ENCODE data around the gene CRAMP1. TPM values are rescaled to one million over a fixed set of nuclear protein-coding genes. Genes with fewer than 3 reads are reported as not detected.
"Not testable (repeated sequence)": the region's sequence is repeated elsewhere in the genome, so short reads cannot be mapped to it uniquely, and the experiment has no call there.

Gene CRAMP1
- total and polyA plus RNA-seq, 10 donors, result 3.0 to 32.4 (median 17.2) TPM

- Histone ChIP-seq H3K9me3 (no peaks in the 10 kb centered on the region), H3K4me1 (no peaks in the 10 kb centered on the region), H3K36me3 (peaks cover 0 to 37% (median 1%) of the 10 kb centered on the region in 6 donors), H3K27me3 (replicated peaks in 1 of 7) (no peaks in the 10 kb centered on the region), H3K27ac (no peak overlapping the region), H3K4me3 (no peak overlapping the region)
- no peak for TF ChIP-seq POLR2A (IDR thresholded peaks at IDR 0.05)
- TF ChIP-seq POLR2AphosphoS5 (IDR thresholded peaks at IDR 0.05), result no peak
- no peak for TF ChIP-seq CTCF (IDR thresholded peaks at IDR 0.05 in 8 of 11, conservative IDR thresholded peaks at IDR 0.05 in 3 of 11)
- intact Hi-C loops (cut with DNase I; ENCODE audit: low total_unique reads), result no loop called here
- DNase-seq, result no peak
- WGBS, 5 donors, result 89 to 97% (median 93%) methylated on average over 6 of the region's 6 CpGs
Observed at GRCh38 chr16:1590366-1590765, 21.8 kb upstream of the CRAMP1 start.

GRCh38 chr16:1590930-1591705, 21.0 kb upstream of the CRAMP1 start:
- TF ChIP-seq POLR2AphosphoS5 (IDR thresholded peaks at IDR 0.05), result no peak
- TF ChIP-seq CTCF (IDR thresholded peaks at IDR 0.05 in 8 of 11, conservative IDR thresholded peaks at IDR 0.05 in 3 of 11), result no peak
- TF ChIP-seq POLR2A (IDR thresholded peaks at IDR 0.05), result no peak
- H3K27ac ChIP-seq, result no peak overlapping the region
- 88 to 95% (median 93%) methylated on average over 23 of the region's 23 CpGs for WGBS, 5 donors
- no peaks in the 10 kb centered on the region for H3K9me3 ChIP-seq
- intact Hi-C loops (cut with DNase I; ENCODE audit: low total_unique reads), result no loop called here
- H3K4me3 ChIP-seq, result no peak overlapping the region
- no peaks in the 10 kb centered on the region for H3K4me1 ChIP-seq
- H3K27me3 ChIP-seq (replicated peaks in 1 of 7), result no peaks in the 10 kb centered on the region
- H3K36me3 ChIP-seq, result peaks cover 0 to 32% (median under 1%) of the 10 kb centered on the region in 6 donors
- DNase-seq, result no peak

- Histone ChIP-seq H3K27me3 (replicated peaks in 1 of 7) (no peaks in the 10 kb centered on the region), H3K4me1 (no peaks in the 10 kb centered on the region), H3K9me3 (no peaks in the 10 kb centered on the region), H3K36me3 (peaks cover 0 to 22% (median 0%) of the 10 kb centered on the region in 6 donors), H3K27ac (no peak overlapping the region), H3K4me3 (no peak overlapping the region)
- intact Hi-C loops (cut with DNase I; ENCODE audit: low total_unique reads), result no loop called here
- DNase-seq, result no peak
- 85 to 93% (median 91%) methylated on average over 15 to 16 of the region's 16 CpGs for WGBS, 5 donors
- no peak for TF ChIP-seq POLR2A (IDR thresholded peaks at IDR 0.05)
- no peak for TF ChIP-seq POLR2AphosphoS5 (IDR thresholded peaks at IDR 0.05)
- TF ChIP-seq CTCF (IDR thresholded peaks at IDR 0.05 in 8 of 11, conservative IDR thresholded peaks at IDR 0.05 in 3 of 11), result no peak
Observed at GRCh38 chr16:1592446-1592845, 19.7 kb upstream of the CRAMP1 start.

GRCh38 chr16:1595511-1595910, 16.6 kb upstream of the CRAMP1 start:
- WGBS, 5 donors, result 67 to 90% (median 77%) methylated on average over 5 of the region's 5 CpGs
- DNase-seq; H3K4me1 ChIP-seq; H3K27me3 ChIP-seq (replicated peaks in 1 of 7); H3K9me3 ChIP-seq; H3K36me3 ChIP-seq; H3K27ac ChIP-seq; H3K4me3 ChIP-seq; intact Hi-C loops (cut with DNase I; ENCODE audit: low total_unique reads): not testable (repeated sequence)
